Large intestine (tissue), 3 donors: ENCODE measurements around the gene BST1. TPM values are rescaled to one million over a fixed set of nuclear protein-coding genes. Genes with fewer than 3 reads are reported as not detected.

ENCODE experiments used
- DNase-seq, 2 donors: peaks; one replicate each; pipeline versions ENCODE4 v3.0.0 to v3.0.0-alpha.2; 2013
- H3K27ac ChIP-seq: one replicate; pipeline ENCODE4 v1.5.1; 2013; ENCODE audit warnings: low read length
- H3K27me3 ChIP-seq: 2 replicates; pipeline ENCODE4 v1.6.1; 2013; ENCODE audit warnings: low read length; ENCODE audit not compliant: control insufficient read depth, insufficient read depth
- H3K36me3 ChIP-seq: 2 replicates; pipeline ENCODE4 v1.6.1; 2013; ENCODE audit warnings: low read length; ENCODE audit not compliant: control insufficient read depth, insufficient read depth
- H3K4me1 ChIP-seq: one replicate; pipeline ENCODE4 v1.6.1; 2013; ENCODE audit warnings: low read length; ENCODE audit not compliant: control insufficient read depth, insufficient read depth
- H3K4me3 ChIP-seq: one replicate; pipeline ENCODE4 v1.5.1; 2013; ENCODE audit warnings: low read length
- H3K9me3 ChIP-seq: one replicate; pipeline ENCODE4 v1.6.1; 2013; ENCODE audit warnings: mild to moderate bottlenecking, low read depth, low read length, moderate library complexity; ENCODE audit not compliant: control insufficient read depth
- WGBS: methylation state at CpG from one replicate; pipeline ENCODE4 v1.1.5; 2013; ENCODE audit warnings: low lambda C conversion rate; ENCODE audit not compliant: insufficient coverage; 5-methylcytosine and 5-hydroxymethylcytosine counted together
- polyA plus RNA-seq: library from polyadenylated mRNA; unstranded; fragments of 120-200 nt; gene quantifications from one replicate; pipeline ENCODE4 v1.2.1, GENCODE V29; 2013

Gene BST1
- polyA plus RNA-seq, 1 donor, result 52.7 TPM

DNA sequence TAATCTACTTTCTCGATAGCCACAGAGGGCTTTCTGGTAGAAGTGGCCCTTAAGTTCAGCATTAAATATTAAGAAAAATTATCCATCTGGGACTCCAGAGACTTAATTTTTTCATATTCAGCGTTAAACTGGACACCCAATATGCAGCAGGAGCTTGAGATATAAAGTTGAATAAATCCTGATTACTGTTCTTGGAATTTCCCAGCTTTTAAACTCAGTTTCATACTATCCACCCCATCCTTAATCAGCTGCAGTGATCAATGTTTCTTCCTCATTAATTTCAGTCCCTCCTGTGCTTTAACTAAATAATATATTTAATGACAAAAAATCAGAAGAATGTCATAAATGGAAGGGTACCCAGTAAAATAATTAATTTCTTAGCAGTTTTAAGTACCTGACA is 44.1 kb upstream of the BST1 start:
- H3K4me3 ChIP-seq, result no peak overlapping the region
- H3K9me3 ChIP-seq, result peaks cover 5% of the 10 kb centered on the region
- no peaks in the 10 kb centered on the region for H3K27me3 ChIP-seq
- DNase-seq, result no peak
- 90% methylated on average over 2 of the region's 2 CpGs for WGBS
- H3K27ac ChIP-seq, result no peak overlapping the region
- peaks cover 5% of the 10 kb centered on the region for H3K4me1 ChIP-seq
- no peaks in the 10 kb centered on the region for H3K36me3 ChIP-seq

GRCh38 chr4:15659768-15660570 is 42.9 kb upstream of the BST1 start:
- peak in 1 of 2 donors; percentile 49 for DNase-seq
- Histone ChIP-seq H3K4me1 (peaks cover 5% of the 10 kb centered on the region), H3K27me3 (no peaks in the 10 kb centered on the region), H3K4me3 (no peak overlapping the region), H3K27ac (no peak overlapping the region), H3K36me3 (no peaks in the 10 kb centered on the region), H3K9me3 (peaks cover 5% of the 10 kb centered on the region)
- no CpG with 5 or more reads among the region's 5 CpGs for WGBS

GRCh38 chr4:15665753-15666365 is 37.0 kb upstream of the BST1 start:
- WGBS, result no CpG with 5 or more reads among the region's 3 CpGs

GRCh38 chr4:15667006-15667405 is 35.9 kb upstream of the BST1 start:
- Histone ChIP-seq H3K9me3 (no peaks in the 10 kb centered on the region), H3K27ac (no peak overlapping the region), H3K27me3 (no peaks in the 10 kb centered on the region), H3K4me3 (no peak overlapping the region), H3K36me3 (no peaks in the 10 kb centered on the region), H3K4me1 (no peaks in the 10 kb centered on the region)
- no peak for DNase-seq
- no CpG with 5 or more reads among the region's 4 CpGs for WGBS

More at GRCh38 chr4:15665753-15666365, 37.0 kb upstream of the BST1 start:
- no peak overlapping the region for H3K27ac ChIP-seq
- no peak overlapping the region for H3K4me3 ChIP-seq
- H3K27me3 ChIP-seq, result no peaks in the 10 kb centered on the region
- H3K4me1 ChIP-seq, result no peaks in the 10 kb centered on the region
- H3K9me3 ChIP-seq, result no peaks in the 10 kb centered on the region
- no peaks in the 10 kb centered on the region for H3K36me3 ChIP-seq
- DNase-seq, result peak; percentile 44 to 50

DNA sequence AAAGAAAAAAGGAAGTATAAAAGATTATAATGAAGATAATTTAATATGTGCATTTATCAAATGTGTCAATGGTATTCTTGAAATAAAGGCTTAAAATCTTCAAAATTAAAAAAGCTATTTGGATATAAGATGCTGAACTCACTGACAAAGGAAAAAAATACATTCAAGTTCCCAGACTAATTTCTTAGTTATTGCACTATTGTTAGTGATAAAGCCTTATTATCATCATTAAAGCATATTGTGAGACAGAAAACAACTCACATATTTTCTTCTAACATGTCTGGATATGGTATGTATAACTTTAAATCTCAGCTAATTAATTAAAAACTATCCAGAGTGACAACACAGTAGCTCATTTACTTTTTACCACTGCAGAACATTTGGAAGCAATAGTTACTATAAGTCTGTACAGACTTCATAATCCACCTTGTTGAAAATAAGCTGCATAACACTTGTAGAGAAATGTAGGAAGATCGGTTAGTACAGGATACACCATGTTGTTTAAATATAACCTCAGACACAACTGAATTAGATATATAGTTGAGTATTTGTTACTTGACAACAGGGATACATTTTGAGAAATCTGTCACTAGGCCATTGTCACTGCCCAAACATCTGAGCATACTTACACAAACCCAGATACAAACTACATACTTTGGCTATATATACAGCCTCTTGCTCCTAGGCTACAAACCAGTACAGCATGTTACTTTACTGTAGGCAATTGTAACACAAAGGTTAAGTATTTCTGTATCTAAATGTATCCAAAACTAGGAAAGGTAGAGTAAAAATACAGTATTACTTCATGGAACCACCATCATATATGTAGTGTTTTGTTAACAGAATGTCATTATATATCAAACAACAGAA is 34.1 kb upstream of the BST1 start:
- Histone ChIP-seq H3K4me3 (no peak overlapping the region), H3K4me1 (peaks cover 3% of the 10 kb centered on the region), H3K27ac (no peak overlapping the region), H3K9me3 (no peaks in the 10 kb centered on the region), H3K36me3 (no peaks in the 10 kb centered on the region), H3K27me3 (no peaks in the 10 kb centered on the region)
- DNase-seq, result no peak
- WGBS, result 100% methylated on average over 1 of the region's 1 CpG

DNA sequence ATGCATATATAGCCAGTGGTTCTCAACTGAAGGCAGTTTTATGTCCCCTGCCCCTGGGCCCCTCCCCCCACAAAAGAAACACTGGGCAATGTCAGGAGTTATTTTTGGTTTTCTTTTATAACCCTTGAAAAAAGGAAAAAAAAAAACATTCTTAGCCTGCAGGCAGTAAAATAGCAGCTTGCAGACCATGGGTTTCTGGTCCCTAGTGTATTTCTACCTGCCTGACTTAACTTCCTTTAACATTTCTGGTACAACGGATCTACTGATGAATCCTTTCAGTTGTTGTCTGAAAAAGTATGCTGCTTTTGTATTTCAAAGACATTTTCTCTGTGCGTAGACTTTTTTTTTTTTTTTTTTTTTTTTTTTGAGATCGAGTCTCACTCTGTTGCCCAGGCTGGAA is 32.3 kb upstream of the BST1 start:
- WGBS, result no CpG with 5 or more reads among the region's 3 CpGs
- H3K4me3 ChIP-seq, result no peak overlapping the region
- H3K9me3 ChIP-seq, result no peaks in the 10 kb centered on the region
- H3K4me1 ChIP-seq, result peaks cover 3% of the 10 kb centered on the region
- no peaks in the 10 kb centered on the region for H3K36me3 ChIP-seq
- DNase-seq, result no peak
- no peak overlapping the region for H3K27ac ChIP-seq
- no peaks in the 10 kb centered on the region for H3K27me3 ChIP-seq

- no peaks in the 10 kb centered on the region for H3K36me3 ChIP-seq
- no peak overlapping the region for H3K4me3 ChIP-seq
- peak overlapping the region; percentile 35 for H3K27ac ChIP-seq
- no peaks in the 10 kb centered on the region for H3K27me3 ChIP-seq
- peak in 1 of 2 donors; percentile 51 for DNase-seq
- no CpG with 5 or more reads among the region's 3 CpGs for WGBS
- H3K9me3 ChIP-seq, result no peaks in the 10 kb centered on the region
- peaks cover 6% of the 10 kb centered on the region for H3K4me1 ChIP-seq
Observed at GRCh38 chr4:15672101-15672500, 30.8 kb upstream of the BST1 start.

GRCh38 chr4:15673337-15673736 is 29.5 kb upstream of the BST1 start:
- Histone ChIP-seq H3K4me3 (no peak overlapping the region), H3K9me3 (no peaks in the 10 kb centered on the region), H3K27ac (no peak overlapping the region), H3K27me3 (no peaks in the 10 kb centered on the region), H3K36me3 (no peaks in the 10 kb centered on the region), H3K4me1 (peaks cover 14% of the 10 kb centered on the region)
- no CpG with 5 or more reads among the region's 1 CpG for WGBS
- DNase-seq, result no peak

DNA sequence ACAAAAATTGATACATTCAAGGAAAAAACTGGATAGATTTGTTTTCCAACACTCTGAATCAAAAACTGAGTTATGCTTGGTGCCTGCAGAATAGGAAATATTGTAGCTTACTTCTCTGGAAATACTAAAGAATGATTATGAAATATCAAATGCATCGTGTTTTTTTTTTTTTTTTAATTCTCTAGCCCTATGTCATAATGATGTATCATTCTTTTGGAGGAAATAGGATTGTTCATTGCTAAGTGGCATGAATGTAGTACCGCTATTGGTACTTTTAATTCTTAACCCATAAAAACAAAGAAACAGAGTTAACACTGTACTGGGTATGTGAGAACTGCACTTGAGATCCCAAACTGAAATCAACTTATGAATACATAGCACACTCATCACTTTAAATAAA is 28.8 kb upstream of the BST1 start:
- H3K27ac ChIP-seq, result no peak overlapping the region
- 100% methylated on average over 1 of the region's 2 CpGs for WGBS
- no peaks in the 10 kb centered on the region for H3K9me3 ChIP-seq
- peaks cover 15% of the 10 kb centered on the region for H3K4me1 ChIP-seq
- no peaks in the 10 kb centered on the region for H3K27me3 ChIP-seq
- DNase-seq, result no peak
- no peaks in the 10 kb centered on the region for H3K36me3 ChIP-seq
- H3K4me3 ChIP-seq, result no peak overlapping the region

GRCh38 chr4:15674926-15675325 is 27.9 kb upstream of the BST1 start:
- Histone ChIP-seq H3K27ac (no peak overlapping the region), H3K4me3 (no peak overlapping the region), H3K9me3 (no peaks in the 10 kb centered on the region), H3K27me3 (no peaks in the 10 kb centered on the region), H3K36me3 (no peaks in the 10 kb centered on the region), H3K4me1 (peaks cover 15% of the 10 kb centered on the region)
- DNase-seq, result no peak
- WGBS, result 100% methylated on average over 1 of the region's 4 CpGs
